Measurements from ENCODE around the gene ATG16L1.

ATG16L1 gene

DNA sequence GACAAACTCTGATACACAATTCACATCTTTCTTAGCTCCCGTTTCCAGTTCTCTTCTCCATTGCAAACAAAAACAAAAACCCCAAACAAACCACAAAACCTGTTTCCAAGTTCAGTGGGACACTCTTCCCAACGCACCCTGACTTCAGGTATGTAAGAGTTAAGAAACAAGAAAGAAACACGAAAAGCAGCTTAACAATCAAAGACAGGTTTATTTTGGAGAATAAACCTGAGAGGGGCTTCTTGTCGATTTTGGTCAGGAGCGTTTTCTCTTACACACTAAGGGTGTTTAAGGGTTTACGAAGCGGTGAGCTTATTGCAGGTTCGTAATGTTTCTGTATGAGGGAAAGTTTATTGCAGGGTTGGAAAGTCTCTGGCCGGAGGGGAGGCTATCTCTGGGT lies 905 bp upstream of the ATG16L1 start:
- DNase-seq (ENCODE audit: extremely low spot score), result no peak
- CTCF ChIA-PET, result interaction anchor here (0.8 to 3.8 kb wide), 22 partner anchors 10 to 650 kb away, joined by 3 to 22 read pairs (median 4); partner anchors contain the start of gene INPP5D
- POLR2A ChIA-PET, result no interaction called here
- no peak for TF ChIP-seq CTCF (IDR thresholded peaks at IDR 0.05; ENCODE audit: control extremely low read depth, extremely low read depth, low read depth, missing control alignments)

DNA sequence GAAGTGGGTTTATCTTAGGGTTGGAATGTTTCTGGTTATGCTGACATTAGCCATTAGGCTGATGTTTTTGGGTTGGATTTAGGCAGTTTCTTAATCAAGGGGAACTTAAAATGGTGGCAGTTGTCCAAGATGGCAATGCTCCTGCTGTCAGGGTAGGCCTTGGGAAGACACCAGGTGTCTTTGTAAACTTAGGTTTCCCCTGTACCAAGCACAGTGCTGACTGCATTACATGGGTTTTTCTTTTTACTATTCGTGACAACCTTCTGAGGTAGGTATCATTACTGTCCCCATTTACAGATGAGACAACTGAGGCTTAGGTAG lies 528 bp upstream of the ATG16L1 start:
- no peak for TF ChIP-seq CTCF (IDR thresholded peaks at IDR 0.05; ENCODE audit: control extremely low read depth, extremely low read depth, low read depth, missing control alignments)
- ChIA-PET CTCF (interaction anchor here (0.8 to 4.8 kb wide), 30 partner anchors 8 to 651 kb away, joined by 3 to 22 read pairs (median 4); partner anchors contain the start of gene INPP5D), POLR2A (interaction anchor here (0.6 to 1.3 kb wide), 2 partner anchors 10 to 134 kb away, joined by 3 to 4 read pairs; no protein-coding TSS in a partner anchor)
- DNase-seq (ENCODE audit: extremely low spot score), result no peak

- POLR2A ChIA-PET, result interaction anchor here (1.3 kb wide), 1 partner anchor 9 kb away, joined by 4 read pairs; no protein-coding TSS in a partner anchor
- CTCF ChIA-PET, result interaction anchor here (1.0 to 4.8 kb wide), 13 partner anchors 9 to 448 kb away, joined by 3 to 22 read pairs (median 4); partner anchors contain the start of gene INPP5D
- DNase-seq (ENCODE audit: extremely low spot score), result no peak
- TF ChIP-seq CTCF (IDR thresholded peaks at IDR 0.05; ENCODE audit: control extremely low read depth, extremely low read depth, low read depth, missing control alignments), result no peak
Observed at GRCh38 chr2:233252227-233252626, 754 bp downstream of the ATG16L1 start.

- POLR2A ChIA-PET, result no interaction called here
- CTCF ChIA-PET, result interaction anchor here (1.2 to 4.8 kb wide), 5 partner anchors 12 to 445 kb away, joined by 3 to 18 read pairs (median 3); no protein-coding TSS in a partner anchor
- no peak for DNase-seq (ENCODE audit: extremely low spot score)
- TF ChIP-seq CTCF (IDR thresholded peaks at IDR 0.05; ENCODE audit: control extremely low read depth, extremely low read depth, low read depth, missing control alignments), result no peak
Observed at GRCh38 chr2:233255151-233255550, 3.7 kb downstream of the ATG16L1 start.

DNA sequence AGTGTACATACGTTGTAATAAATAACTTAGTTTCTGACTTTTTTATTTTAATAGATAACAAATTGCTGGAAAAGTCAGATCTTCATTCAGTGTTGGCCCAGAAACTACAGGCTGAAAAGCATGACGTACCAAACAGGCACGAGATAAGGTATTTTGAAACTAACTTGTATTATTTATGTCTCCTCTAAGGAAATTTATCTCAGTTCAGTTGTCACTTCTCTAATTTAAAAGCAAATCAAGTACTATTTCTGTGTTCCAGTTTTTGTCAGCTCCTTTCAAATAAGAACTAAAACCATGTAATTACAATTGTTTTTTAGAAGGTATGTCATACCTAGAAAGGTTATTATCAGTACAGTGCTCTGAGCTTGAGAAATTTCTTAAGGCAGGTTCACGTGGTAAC lies 4.6 kb downstream of the ATG16L1 start:
- no peak for TF ChIP-seq CTCF (IDR thresholded peaks at IDR 0.05; ENCODE audit: control extremely low read depth, extremely low read depth, low read depth, missing control alignments)
- CTCF ChIA-PET, result interaction anchor here (1.1 kb wide), 1 partner anchor 9 kb away, joined by 3 read pairs; no protein-coding TSS in a partner anchor
- POLR2A ChIA-PET, result no interaction called here
- DNase-seq (ENCODE audit: extremely low spot score), result no peak

DNA sequence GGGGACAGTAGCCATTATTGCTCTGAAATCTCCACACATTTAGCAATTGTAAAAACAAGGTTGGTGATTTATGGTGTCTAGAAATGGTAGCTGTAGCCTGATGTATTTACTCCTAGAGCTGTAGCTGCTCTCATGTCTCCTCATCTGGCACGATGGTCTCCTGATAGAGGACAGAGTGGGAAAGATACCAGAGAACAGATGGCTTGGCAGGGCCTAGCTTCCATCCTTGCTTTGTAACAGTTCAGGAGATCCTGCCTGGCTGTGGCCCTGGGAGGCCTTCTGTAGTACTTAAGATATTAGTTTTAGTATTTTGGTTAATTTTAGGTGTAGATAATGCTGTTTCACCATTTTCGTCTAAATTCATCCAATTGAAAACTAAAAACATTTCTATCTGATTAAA lies 6.7 kb downstream of the ATG16L1 start:
- CTCF ChIA-PET, result interaction anchor here (1.0 kb wide), 1 partner anchor 20 kb away, joined by 3 read pairs; no protein-coding TSS in a partner anchor
- no peak for DNase-seq (ENCODE audit: extremely low spot score)
- POLR2A ChIA-PET, result no interaction called here
- TF ChIP-seq CTCF (IDR thresholded peaks at IDR 0.05; ENCODE audit: control extremely low read depth, extremely low read depth, low read depth, missing control alignments), result no peak
